ENCODE measurements around the gene GMNN. TPM values are rescaled to one million over a fixed set of nuclear protein-coding genes. Genes with fewer than 3 reads are reported as not detected.

GMNN gene
- total and polyA plus RNA-seq, 2 experiments from 2014 or later: 88.2 to 202 TPM

DNA sequence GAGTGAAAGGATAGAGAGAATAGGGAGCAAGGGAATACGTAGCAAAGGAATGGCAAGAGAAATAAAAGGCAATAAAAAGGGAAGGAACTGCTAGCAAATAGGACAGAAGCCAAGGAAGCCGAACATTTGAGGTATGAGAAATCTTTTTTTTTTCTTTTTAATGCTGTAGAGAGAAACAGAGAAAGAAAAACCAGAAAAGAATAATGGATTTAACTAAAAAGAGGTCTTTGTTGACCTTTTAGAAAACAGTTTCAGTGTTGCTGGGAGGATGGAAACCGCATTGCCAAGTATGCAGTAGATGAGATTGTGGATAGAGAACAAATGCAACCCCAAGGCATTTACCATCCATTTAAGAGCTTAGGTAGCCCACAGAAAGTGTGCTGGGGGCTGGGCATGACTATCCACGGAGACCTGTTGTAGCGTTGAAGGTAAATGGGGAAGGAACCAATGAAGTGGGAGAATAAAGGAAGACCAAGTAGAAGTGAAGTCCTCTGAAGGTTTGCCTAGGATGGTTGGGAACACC lies 32.5 kb upstream of the GMNN start:
- Histone ChIP-seq H3K27me3 (ENCODE audit: insufficient read depth) (no peaks in the 10 kb centered on the region), H3K27ac (ENCODE audit: low read depth) (no peak overlapping the region), H4K20me1 (replicated peaks; ENCODE audit: insufficient read depth) (no peaks in the 10 kb centered on the region), H3K4me3 (no peak overlapping the region), H3K36me3 (ENCODE audit: insufficient read depth) (no peaks in the 10 kb centered on the region), H3K4me2 (no peak overlapping the region), H2AFZ (peak overlapping the region; percentile 96; the same call in 1 of the 2 replicates), H3F3A (replicated peaks; ENCODE audit: low read depth) (no peaks in the 10 kb centered on the region), H3K9me2 (ENCODE audit: insufficient read depth) (peaks cover 8% of the 10 kb centered on the region; the same call in 1 of the 2 replicates), H3K79me2 (replicated peaks; ENCODE audit: insufficient read depth) (no peaks in the 10 kb centered on the region), H3K4me1 (ENCODE audit: insufficient read depth) (no peaks in the 10 kb centered on the region)
- no peak overlapping the region for H3K27ac Mint-ChIP-seq
- no peaks in the 10 kb centered on the region for H3K9me3 Mint-ChIP-seq
- H3K27me3 Mint-ChIP-seq (ENCODE audit: insufficient read depth, low read depth, poor library complexity): no peaks in the 10 kb centered on the region
- TF ChIP-seq, protein P1, sequence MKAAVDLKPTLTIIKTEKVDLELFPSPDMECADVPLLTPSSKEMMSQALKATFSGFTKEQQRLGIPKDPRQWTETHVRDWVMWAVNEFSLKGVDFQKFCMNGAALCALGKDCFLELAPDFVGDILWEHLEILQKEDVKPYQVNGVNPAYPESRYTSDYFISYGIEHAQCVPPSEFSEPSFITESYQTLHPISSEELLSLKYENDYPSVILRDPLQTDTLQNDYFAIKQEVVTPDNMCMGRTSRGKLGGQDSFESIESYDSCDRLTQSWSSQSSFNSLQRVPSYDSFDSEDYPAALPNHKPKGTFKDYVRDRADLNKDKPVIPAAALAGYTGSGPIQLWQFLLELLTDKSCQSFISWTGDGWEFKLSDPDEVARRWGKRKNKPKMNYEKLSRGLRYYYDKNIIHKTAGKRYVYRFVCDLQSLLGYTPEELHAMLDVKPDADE (IDR thresholded peaks at IDR 0.05): no peak
- TF ChIP-seq STAT1 (IDR thresholded peaks at IDR 0.05; ENCODE audit: unreplicated experiment) (no peak), JUNB (IDR thresholded peaks at IDR 0.05; ENCODE audit: unreplicated experiment) (no peak), EZH2 (IDR thresholded peaks at IDR 0.05; ENCODE audit: low read depth, unreplicated experiment) (no peak), ZNF114 (CRISPR knock-in tag; IDR thresholded peaks at IDR 0.05) (no peak), CREB1 (CRISPR knock-in tag; IDR thresholded peaks at IDR 0.05; ENCODE audit: low read depth) (no peak), ZNF331 (CRISPR knock-in tag; IDR thresholded peaks at IDR 0.05; ENCODE audit: low read depth) (no peak), POLR2AphosphoS5 (IDR thresholded peaks at IDR 0.05; ENCODE audit: low read depth) (no peak)
- TF ChIP-seq, protein P2, sequence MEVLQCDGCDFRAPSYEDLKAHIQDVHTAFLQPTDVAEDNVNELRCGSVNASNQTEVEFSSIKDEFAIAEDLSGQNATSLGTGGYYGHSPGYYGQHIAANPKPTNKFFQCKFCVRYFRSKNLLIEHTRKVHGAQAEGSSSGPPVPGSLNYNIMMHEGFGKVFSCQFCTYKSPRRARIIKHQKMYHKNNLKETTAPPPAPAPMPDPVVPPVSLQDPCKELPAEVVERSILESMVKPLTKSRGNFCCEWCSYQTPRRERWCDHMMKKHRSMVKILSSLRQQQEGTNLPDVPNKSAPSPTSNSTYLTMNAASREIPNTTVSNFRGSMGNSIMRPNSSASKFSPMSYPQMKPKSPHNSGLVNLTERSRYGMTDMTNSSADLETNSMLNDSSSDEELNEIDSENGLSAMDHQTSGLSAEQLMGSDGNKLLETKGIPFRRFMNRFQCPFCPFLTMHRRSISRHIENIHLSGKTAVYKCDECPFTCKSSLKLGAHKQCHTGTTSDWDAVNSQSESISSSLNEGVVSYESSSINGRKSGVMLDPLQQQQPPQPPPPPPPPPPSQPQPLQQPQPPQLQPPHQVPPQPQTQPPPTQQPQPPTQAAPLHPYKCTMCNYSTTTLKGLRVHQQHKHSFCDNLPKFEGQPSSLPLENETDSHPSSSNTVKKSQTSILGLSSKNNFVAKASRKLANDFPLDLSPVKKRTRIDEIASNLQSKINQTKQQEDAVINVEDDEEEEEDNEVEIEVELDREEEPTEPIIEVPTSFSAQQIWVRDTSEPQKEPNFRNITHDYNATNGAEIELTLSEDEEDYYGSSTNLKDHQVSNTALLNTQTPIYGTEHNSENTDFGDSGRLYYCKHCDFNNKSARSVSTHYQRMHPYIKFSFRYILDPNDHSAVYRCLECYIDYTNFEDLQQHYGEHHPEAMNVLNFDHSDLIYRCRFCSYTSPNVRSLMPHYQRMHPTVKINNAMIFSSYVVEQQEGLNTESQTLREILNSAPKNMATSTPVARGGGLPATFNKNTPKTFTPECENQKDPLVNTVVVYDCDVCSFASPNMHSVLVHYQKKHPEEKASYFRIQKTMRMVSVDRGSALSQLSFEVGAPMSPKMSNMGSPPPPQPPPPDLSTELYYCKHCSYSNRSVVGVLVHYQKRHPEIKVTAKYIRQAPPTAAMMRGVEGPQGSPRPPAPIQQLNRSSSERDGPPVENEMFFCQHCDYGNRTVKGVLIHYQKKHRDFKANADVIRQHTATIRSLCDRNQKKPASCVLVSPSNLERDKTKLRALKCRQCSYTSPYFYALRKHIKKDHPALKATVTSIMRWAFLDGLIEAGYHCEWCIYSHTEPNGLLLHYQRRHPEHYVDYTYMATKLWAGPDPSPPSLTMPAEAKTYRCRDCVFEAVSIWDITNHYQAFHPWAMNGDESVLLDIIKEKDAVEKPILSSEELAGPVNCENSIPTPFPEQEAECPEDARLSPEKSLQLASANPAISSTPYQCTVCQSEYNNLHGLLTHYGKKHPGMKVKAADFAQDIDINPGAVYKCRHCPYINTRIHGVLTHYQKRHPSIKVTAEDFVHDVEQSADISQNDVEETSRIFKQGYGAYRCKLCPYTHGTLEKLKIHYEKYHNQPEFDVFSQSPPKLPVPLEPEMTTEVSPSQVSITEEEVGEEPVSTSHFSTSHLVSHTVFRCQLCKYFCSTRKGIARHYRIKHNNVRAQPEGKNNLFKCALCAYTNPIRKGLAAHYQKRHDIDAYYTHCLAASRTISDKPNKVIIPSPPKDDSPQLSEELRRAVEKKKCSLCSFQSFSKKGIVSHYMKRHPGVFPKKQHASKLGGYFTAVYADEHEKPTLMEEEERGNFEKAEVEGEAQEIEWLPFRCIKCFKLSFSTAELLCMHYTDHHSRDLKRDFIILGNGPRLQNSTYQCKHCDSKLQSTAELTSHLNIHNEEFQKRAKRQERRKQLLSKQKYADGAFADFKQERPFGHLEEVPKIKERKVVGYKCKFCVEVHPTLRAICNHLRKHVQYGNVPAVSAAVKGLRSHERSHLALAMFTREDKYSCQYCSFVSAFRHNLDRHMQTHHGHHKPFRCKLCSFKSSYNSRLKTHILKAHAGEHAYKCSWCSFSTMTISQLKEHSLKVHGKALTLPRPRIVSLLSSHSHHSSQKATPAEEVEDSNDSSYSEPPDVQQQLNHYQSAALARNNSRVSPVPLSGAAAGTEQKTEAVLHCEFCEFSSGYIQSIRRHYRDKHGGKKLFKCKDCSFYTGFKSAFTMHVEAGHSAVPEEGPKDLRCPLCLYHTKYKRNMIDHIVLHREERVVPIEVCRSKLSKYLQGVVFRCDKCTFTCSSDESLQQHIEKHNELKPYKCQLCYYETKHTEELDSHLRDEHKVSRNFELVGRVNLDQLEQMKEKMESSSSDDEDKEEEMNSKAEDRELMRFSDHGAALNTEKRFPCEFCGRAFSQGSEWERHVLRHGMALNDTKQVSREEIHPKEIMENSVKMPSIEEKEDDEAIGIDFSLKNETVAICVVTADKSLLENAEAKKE (CRISPR knock-in tag; IDR thresholded peaks at IDR 0.05): no peak
- TF ChIP-seq, protein P3, sequence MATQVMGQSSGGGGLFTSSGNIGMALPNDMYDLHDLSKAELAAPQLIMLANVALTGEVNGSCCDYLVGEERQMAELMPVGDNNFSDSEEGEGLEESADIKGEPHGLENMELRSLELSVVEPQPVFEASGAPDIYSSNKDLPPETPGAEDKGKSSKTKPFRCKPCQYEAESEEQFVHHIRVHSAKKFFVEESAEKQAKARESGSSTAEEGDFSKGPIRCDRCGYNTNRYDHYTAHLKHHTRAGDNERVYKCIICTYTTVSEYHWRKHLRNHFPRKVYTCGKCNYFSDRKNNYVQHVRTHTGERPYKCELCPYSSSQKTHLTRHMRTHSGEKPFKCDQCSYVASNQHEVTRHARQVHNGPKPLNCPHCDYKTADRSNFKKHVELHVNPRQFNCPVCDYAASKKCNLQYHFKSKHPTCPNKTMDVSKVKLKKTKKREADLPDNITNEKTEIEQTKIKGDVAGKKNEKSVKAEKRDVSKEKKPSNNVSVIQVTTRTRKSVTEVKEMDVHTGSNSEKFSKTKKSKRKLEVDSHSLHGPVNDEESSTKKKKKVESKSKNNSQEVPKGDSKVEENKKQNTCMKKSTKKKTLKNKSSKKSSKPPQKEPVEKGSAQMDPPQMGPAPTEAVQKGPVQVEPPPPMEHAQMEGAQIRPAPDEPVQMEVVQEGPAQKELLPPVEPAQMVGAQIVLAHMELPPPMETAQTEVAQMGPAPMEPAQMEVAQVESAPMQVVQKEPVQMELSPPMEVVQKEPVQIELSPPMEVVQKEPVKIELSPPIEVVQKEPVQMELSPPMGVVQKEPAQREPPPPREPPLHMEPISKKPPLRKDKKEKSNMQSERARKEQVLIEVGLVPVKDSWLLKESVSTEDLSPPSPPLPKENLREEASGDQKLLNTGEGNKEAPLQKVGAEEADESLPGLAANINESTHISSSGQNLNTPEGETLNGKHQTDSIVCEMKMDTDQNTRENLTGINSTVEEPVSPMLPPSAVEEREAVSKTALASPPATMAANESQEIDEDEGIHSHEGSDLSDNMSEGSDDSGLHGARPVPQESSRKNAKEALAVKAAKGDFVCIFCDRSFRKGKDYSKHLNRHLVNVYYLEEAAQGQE (IDR thresholded peaks at IDR 0.05; ENCODE audit: unreplicated experiment): no peak
- H3K4me3 Mint-ChIP-seq: no peak overlapping the region
- no peak for ATAC-seq
- no peaks in the 10 kb centered on the region for H3K36me3 Mint-ChIP-seq (ENCODE audit: low read depth)
- H3K4me1 Mint-ChIP-seq: no peaks in the 10 kb centered on the region
- no peak for DNase-seq (ENCODE audit: low spot score)
